ENCODE measurements around the gene ZFHX3. TPM values are rescaled to one million over a fixed set of nuclear protein-coding genes. Genes with fewer than 3 reads are reported as not detected.
A peak's percentile ranks its signal among the peaks of the same experiment; 100 is the strongest.

Gene ZFHX3
- total and polyA plus RNA-seq, 4 donors: 2.6 to 32.7 (median 14.7) TPM

- peaks cover 8 to 30% (median 11%) of the 10 kb centered on the region in 5 donors for H3K4me1 ChIP-seq (ENCODE audit: control insufficient read depth in 5 of 5, insufficient read depth in 5 of 5, low read length in 5 of 5)
- no peak overlapping the region for H3K4me3 ChIP-seq
- DNase-seq (peak in 2 of 3 donors; percentile 33 to 35), ATAC-seq (ENCODE audit: insufficient read depth, low FRiP score) (peak; percentile 48)
- no peak overlapping the region for H3K9ac ChIP-seq (ENCODE audit: insufficient read depth in 1 of 2, low read length in 2 of 2)
- H3K9me3 ChIP-seq (ENCODE audit: control insufficient read depth in 4 of 4, insufficient read depth in 3 of 4, low read length in 3 of 4): no peaks in the 10 kb centered on the region
- 68 to 85% methylated on average over 15 of the region's 15 CpGs for WGBS, 2 donors
- TF ChIP-seq CTCF (IDR thresholded peaks at IDR 0.05; ENCODE audit: control extremely low read depth, extremely low read depth): no peak
- H3K27ac ChIP-seq (ENCODE audit: low read depth in 1 of 2, low read length in 1 of 2): peak overlapping the region; percentile 8 to 54
- H3K27me3 ChIP-seq (ENCODE audit: control insufficient read depth in 3 of 3, insufficient read depth in 3 of 3, low read length in 2 of 3): no peaks in the 10 kb centered on the region
- peaks cover 0 to 15% (median 14%) of the 10 kb centered on the region in 4 donors for H3K36me3 ChIP-seq (ENCODE audit: control insufficient read depth in 4 of 4, insufficient read depth in 4 of 4, low read length in 4 of 4)
Measured at GRCh38 chr16:72946474-72947194, 101.3 kb downstream of the ZFHX3 start.

- H3K27ac ChIP-seq (ENCODE audit: low read depth in 1 of 2, low read length in 1 of 2): peak overlapping the region in 1 of 2 donors; percentile 30
Measured at GRCh38 chr16:72946063-72946462, 101.9 kb downstream of the ZFHX3 start.

GRCh38 chr16:72945611-72946010, 102.3 kb downstream of the ZFHX3 start:
- no peaks in the 10 kb centered on the region for H3K9me3 ChIP-seq (ENCODE audit: control insufficient read depth in 4 of 4, insufficient read depth in 3 of 4, low read length in 3 of 4)
- H3K27ac ChIP-seq (ENCODE audit: low read depth in 1 of 2, low read length in 1 of 2): no peak overlapping the region
- no peaks in the 10 kb centered on the region for H3K27me3 ChIP-seq (ENCODE audit: control insufficient read depth in 3 of 3, insufficient read depth in 3 of 3, low read length in 2 of 3)
- no peak overlapping the region for H3K4me3 ChIP-seq
- 92 to 93% methylated on average over 8 of the region's 8 CpGs for WGBS, 2 donors
- ATAC-seq (ENCODE audit: insufficient read depth, low FRiP score) (no peak), DNase-seq (no peak)
- peaks cover 10 to 30% (median 12%) of the 10 kb centered on the region in 5 donors for H3K4me1 ChIP-seq (ENCODE audit: control insufficient read depth in 5 of 5, insufficient read depth in 5 of 5, low read length in 5 of 5)
- H3K36me3 ChIP-seq (ENCODE audit: control insufficient read depth in 4 of 4, insufficient read depth in 4 of 4, low read length in 4 of 4): peaks cover 0 to 13% (median 12%) of the 10 kb centered on the region in 4 donors
- no peak overlapping the region for H3K9ac ChIP-seq (ENCODE audit: insufficient read depth in 1 of 2, low read length in 2 of 2)
- no peak for TF ChIP-seq CTCF (IDR thresholded peaks at IDR 0.05; ENCODE audit: control extremely low read depth, extremely low read depth)

More at GRCh38 chr16:72946063-72946462, 101.9 kb downstream of the ZFHX3 start:
- no peak for DNase-seq
- Histone ChIP-seq H3K36me3 (ENCODE audit: control insufficient read depth in 4 of 4, insufficient read depth in 4 of 4, low read length in 4 of 4) (peaks cover 0 to 15% (median 14%) of the 10 kb centered on the region in 4 donors), H3K4me1 (ENCODE audit: control insufficient read depth in 5 of 5, insufficient read depth in 5 of 5, low read length in 5 of 5) (peaks cover 8 to 30% (median 11%) of the 10 kb centered on the region in 5 donors), H3K9me3 (ENCODE audit: control insufficient read depth in 4 of 4, insufficient read depth in 3 of 4, low read length in 3 of 4) (no peaks in the 10 kb centered on the region), H3K9ac (ENCODE audit: insufficient read depth in 1 of 2, low read length in 2 of 2) (no peak overlapping the region), H3K27me3 (ENCODE audit: control insufficient read depth in 3 of 3, insufficient read depth in 3 of 3, low read length in 2 of 3) (no peaks in the 10 kb centered on the region), H3K4me3 (no peak overlapping the region)
- ATAC-seq (ENCODE audit: insufficient read depth, low FRiP score): no peak
- WGBS, 2 donors: 80 to 82% methylated on average over 3 of the region's 3 CpGs
- TF ChIP-seq CTCF (IDR thresholded peaks at IDR 0.05; ENCODE audit: control extremely low read depth, extremely low read depth): no peak
